ENCODE measurements around the gene CHRM1.
A peak's percentile ranks its signal among the peaks of the same experiment; 100 is the strongest.

The CHRM1 gene

GRCh38 chr11:62889126-62889483 is 32.1 kb downstream of the CHRM1 start:
- H3K27ac ChIP-seq = peak overlapping the region; percentile 63
- TF ChIP-seq CTCF (IDR thresholded peaks at IDR 0.05) (no peak), ZFX (IDR thresholded peaks at IDR 0.05; ENCODE audit: borderline replicate concordance) (no peak)

GRCh38 chr11:62888406-62888805 is 32.8 kb downstream of the CHRM1 start:
- peak overlapping the region; percentile 63; the same call in 1 of the 2 replicates for H3K27ac ChIP-seq
- TF ChIP-seq ZFX (IDR thresholded peaks at IDR 0.05; ENCODE audit: borderline replicate concordance) = no peak
- no peak for TF ChIP-seq CTCF (IDR thresholded peaks at IDR 0.05)

- no peak overlapping the region for H3K27ac ChIP-seq
- no peak for TF ChIP-seq CTCF (IDR thresholded peaks at IDR 0.05)
- TF ChIP-seq ZFX (IDR thresholded peaks at IDR 0.05; ENCODE audit: borderline replicate concordance) = no peak
These were observed 35.9 kb downstream of the CHRM1 start for GRCh38 chr11:62885137-62885750.

GRCh38 chr11:62883673-62884072 is 37.5 kb downstream of the CHRM1 start:
- TF ChIP-seq ZFX (IDR thresholded peaks at IDR 0.05; ENCODE audit: borderline replicate concordance) (no peak), CTCF (IDR thresholded peaks at IDR 0.05) (no peak)
- H3K27ac ChIP-seq = peak overlapping the region; percentile 99

GRCh38 chr11:62882788-62883501 is 38.2 kb downstream of the CHRM1 start:
- no peak for TF ChIP-seq ZFX (IDR thresholded peaks at IDR 0.05; ENCODE audit: borderline replicate concordance)
- TF ChIP-seq CTCF (IDR thresholded peaks at IDR 0.05) = no peak
- H3K27ac ChIP-seq = peak overlapping the region; percentile 99

- TF ChIP-seq ZFX (IDR thresholded peaks at IDR 0.05; ENCODE audit: borderline replicate concordance) (no peak), CTCF (IDR thresholded peaks at IDR 0.05) (no peak)
- peak overlapping the region; percentile 99 for H3K27ac ChIP-seq
These were observed 38.8 kb downstream of the CHRM1 start for GRCh38 chr11:62882431-62882749.

Data from 22Rv1 (cell line).